ENCODE data around the gene ATXN7L2.

DNA sequence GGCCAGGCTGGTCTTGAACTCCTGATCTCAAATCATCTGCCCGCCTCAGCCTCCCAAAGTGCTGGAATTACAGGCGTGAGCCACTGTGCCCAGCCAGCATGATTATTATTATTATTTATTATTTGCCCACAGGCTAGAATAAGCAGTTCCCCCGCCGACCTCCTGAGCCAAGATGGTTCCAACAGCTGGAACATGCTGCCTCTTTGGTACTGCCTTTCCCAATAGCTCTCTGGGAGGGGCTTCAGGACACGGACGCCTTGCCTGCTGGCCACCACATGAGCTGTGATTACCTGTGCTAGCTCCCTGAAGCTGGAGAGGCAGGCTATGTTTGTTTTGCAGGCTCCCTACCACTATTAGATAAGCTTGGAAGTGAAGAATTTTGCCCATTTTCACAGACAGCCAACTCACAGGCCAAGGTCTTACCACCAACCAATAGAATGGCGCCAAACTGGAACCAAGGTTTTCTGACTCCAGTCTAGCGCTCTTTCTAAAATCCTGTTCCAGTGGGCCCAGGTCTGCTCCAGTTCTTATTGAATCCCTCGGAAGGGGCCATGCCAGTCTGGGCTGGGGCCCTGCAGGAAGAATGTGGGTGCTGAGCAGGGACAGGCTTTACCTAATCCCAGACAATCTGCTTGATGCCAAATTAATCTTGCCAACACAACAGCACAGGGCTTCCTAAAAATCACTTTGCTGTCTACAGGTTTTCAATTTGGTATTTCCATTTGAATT lies 53.9 kb downstream of the ATXN7L2 start:
- TF ChIP-seq EZH2 (IDR thresholded peaks at IDR 0.05; ENCODE audit: borderline replicate concordance, low read length): no peak
- TF ChIP-seq CTCF (conservative IDR thresholded peaks at IDR 0.05 in 1 of 2, IDR thresholded peaks at IDR 0.05 in 1 of 2; ENCODE audit: extremely low read depth in 1 of 2, insufficient read depth in 1 of 2, low read depth in 1 of 2, low read length in 2 of 2): no peak
